GM18868 (cell line): ENCODE results near the gene ZACN.

Experiments
- ATAC-seq: cut with Tn5 transposase; IDR thresholded peaks from one replicate; pipeline ENCODE4 v1.9.1; 2021; ENCODE audit warnings: mild to moderate bottlenecking, moderate library complexity; ENCODE audit not compliant: unreplicated experiment

The ZACN gene

DNA sequence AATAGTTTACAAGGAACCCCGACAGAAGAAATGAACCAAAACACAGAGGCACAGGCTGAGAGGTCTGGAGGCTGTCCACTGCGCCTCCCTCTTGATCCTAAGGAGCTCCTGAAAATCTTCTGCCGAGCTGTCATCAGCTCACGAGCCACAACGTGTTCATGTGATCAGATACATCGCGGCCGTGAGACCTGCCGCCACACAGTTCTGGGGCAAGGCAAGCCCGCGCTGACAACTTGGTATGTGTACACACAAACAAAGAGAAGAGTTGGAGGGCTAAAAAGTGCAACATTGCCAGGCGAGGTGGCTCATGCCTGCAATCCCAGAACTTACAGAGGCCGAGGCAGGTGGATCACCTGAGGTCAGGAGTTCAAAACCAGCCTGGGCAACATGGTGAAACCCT lies 17.0 kb downstream of the ZACN start:
- no peak for ATAC-seq

GRCh38 chr17:76097716-76098295 lies 18.8 kb downstream of the ZACN start:
- ATAC-seq: no peak

- ATAC-seq: no peak
Measured at GRCh38 chr17:76102944-76103273, 23.9 kb downstream of the ZACN start.

- peak; percentile 71 for ATAC-seq
Measured at GRCh38 chr17:76103274-76104139, 24.5 kb downstream of the ZACN start, which contains the start of gene EXOC7. EXOC7 (minus strand) TSS chr17:76103787; CDS start chr17:76103692, 95 bp downstream.

GRCh38 chr17:76104140-76104895 lies 25.3 kb downstream of the ZACN start:
- no peak for ATAC-seq

DNA sequence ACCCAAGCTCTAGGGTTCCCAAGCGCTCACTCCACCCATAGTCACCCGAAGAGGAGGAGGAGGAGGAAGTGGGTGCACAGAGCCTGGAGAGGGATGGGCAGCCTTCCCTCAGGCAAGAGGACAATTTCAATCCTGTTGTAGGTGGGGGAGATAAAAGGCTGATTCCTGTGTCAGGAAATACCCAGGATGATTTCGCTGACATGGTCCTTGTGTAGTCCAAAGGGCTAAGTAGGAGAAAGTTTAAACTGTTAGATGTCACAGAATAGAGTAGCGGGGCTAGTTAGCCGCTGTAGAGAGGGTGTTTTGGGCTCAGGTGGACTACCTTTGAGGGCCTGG lies 25.9 kb downstream of the ZACN start:
- ATAC-seq: no peak

DNA sequence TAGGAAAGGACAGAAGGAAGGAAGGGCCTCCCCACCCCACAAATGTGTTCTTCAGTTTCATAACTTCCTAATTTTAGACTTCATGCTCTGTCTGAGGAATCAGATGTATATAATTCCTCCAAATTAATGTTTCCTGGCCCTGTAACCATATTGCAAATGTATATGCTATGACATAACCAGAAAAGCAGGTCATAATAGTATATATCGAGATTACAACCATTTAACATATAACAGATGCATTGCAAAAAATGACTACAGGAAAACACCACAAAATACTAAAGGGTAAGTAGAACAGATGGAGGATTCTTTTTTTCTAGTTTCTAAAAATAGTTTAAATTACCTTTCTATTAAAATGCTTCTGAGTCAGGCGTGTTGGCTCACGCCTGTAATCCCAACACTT lies 27.7 kb downstream of the ZACN start:
- no peak for ATAC-seq

GRCh38 chr17:76107509-76107908 lies 28.5 kb downstream of the ZACN start:
- no peak for ATAC-seq

DNA sequence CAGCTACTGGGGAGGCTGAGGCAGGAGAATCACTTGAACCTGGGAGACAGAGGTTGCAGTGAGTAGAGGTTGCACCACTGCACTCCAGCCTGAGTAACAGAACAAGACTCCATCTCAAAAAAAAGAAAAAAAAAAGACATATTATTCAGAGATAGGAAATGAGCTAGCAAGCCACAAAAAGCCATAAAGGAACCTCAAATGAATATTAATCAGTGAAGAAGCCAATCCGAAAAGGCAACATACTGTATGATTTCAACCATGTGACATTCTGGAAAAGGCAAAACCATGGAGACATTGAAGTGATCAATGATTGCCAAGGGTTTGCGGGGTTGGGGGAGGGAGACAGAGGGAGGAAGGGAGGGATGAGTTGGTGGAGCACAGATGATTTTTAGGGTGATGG lies 33.0 kb downstream of the ZACN start:
- ATAC-seq: no peak

DNA sequence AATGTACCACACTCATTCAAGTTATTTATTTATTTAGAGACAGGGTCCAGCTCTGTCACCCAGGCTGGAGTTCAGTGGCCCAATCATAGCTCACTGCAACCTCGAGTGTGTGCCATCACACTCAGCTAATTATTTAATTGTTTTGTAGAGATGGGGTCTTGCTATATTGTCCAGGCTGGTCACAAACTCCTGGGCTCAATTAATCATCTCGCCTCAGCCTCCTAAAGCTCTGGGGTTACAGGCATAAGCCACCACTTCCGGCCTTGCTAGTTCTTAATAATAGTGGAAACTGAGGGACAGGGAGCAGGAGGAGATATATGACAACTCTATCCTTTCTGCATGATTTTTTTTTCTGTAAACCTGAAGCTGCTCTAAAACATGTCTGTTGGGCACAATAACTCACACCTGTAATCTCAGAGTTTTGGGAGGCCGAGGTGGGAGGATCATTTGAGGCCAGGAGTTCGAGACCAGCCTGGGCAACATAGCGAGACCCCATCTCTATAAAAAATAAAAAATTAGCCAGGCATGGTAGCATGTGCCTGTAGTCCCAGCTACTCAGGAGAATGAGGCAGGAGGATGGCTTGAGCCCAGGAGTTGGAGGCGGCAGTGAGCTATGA lies 36.3 kb downstream of the ZACN start:
- ATAC-seq: no peak

GRCh38 chr17:76119409-76120371 lies 40.7 kb downstream of the ZACN start:
- ATAC-seq: no peak

DNA sequence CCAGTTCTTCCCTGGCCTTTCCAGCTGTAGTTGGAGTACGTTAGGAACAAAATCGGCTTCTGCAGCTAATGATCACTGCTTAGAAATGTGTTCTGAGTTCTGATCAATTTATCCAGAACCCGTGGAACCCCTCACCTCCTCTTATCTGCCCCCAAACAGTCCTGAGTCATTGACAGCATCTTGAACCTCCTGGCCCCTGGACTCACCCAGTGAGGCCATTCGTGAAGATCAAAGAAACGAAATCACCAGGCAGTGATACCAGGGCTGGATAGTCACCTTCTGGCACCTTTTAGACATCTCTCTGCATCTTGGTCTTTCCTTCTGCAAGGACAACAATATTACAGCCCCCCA lies 41.7 kb downstream of the ZACN start:
- no peak for ATAC-seq

DNA sequence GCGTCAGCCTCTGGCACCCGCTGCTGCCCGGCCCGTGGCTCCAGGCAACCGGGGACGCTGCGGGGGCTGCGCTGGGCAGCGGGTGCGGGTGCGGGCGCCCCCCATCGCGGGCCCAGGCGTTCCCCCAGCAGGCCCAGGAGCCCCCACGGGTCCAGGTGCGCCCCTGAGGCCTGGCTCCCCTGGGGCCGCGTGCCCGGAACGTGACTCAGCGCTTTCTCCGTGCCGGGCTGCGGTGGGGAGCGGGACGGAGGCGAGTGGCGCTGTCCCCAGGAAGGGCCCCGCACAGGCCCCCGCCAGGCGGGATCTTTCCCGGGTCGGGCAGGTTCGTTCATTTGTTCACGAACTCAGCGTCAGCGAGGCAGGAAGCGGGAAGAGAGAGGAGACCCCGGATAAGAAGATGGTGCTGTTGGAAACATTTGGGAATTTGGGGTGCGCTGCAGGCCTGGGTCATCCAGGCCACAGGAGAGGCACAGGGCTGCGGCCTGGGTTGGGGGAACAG lies 43.0 kb downstream of the ZACN start:
- ATAC-seq: no peak

GRCh38 chr17:76122431-76123190 lies 43.6 kb downstream of the ZACN start:
- ATAC-seq: no peak

GRCh38 chr17:76123191-76123499 lies 44.2 kb downstream of the ZACN start:
- no peak for ATAC-seq

- no peak for ATAC-seq
Measured at GRCh38 chr17:76123749-76124581, 45.0 kb downstream of the ZACN start.

DNA sequence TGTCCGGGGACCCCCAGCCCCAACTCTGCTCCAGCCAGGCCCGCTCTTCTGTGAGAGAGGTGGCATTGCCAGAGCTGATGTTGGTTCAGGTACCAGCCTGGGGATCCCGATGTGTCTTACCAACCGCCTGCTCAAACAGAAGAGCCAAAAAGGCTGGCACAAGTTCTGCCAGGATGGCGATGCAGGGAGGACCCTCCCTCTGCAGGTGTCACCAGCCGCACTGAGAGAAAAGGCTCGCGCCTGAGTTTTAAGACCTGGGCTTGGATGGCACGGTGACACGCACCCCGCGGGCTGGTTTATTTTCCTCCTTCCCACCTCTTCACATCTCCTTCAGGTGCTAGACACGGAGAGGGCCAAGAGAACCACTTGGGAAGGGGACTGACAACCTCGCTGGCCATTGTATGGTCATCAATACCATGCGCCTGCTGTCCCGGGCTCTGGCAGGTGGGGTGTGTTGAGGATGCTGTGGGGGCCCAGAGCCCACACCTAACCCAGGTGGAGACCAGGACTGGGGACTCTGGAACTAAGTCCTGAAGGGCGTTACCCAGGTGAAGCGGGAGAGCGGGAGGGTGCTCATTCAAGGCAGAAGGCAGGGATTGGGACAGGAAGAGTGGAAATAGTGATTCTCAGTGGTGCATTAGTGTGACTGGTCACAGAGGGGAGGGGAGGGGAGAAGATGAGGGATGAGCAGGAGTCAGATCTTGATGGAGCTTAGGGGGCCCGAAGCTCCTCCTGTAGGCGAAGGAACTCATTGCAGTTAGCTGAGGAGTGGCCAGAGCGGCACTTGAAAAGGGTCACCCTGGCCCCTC lies 45.8 kb downstream of the ZACN start:
- no peak for ATAC-seq

GRCh38 chr17:76125391-76125675 lies 46.4 kb downstream of the ZACN start:
- no peak for ATAC-seq
